Psoas muscle (tissue), 8 donors: ENCODE results near the gene USP14. TPM values are rescaled to one million over a fixed set of nuclear protein-coding genes. Genes with fewer than 3 reads are reported as not detected.

Experiments used
- ATAC-seq, 4 donors: fragments of 200-7000 bp; cut with Tn5 transposase; one replicate each; pipeline ENCODE4 v1.9.1; 2020; ENCODE audit warnings: moderate library complexity in 3 of 4, mild to moderate bottlenecking in 2 of 4
- DNase-seq, 2 donors: peaks; one replicate each; pipeline ENCODE4 v3.0.0-alpha.2; 2020
- H3K27ac ChIP-seq: fragments of 200-600 bp; one replicate; pipeline ENCODE4 v1.8.0; 2022
- H3K27me3 ChIP-seq, 3 donors: fragments of 200-600 bp in 1 of 3; one replicate each; pipeline versions ENCODE4 v1.6.1 to v1.8.0; 2013 to 2022; ENCODE audit warnings: low read length in 2 of 3, mild to moderate bottlenecking in 2 of 3, moderate library complexity in 1 of 3; ENCODE audit not compliant: insufficient read depth in 3 of 3
- H3K36me3 ChIP-seq, 2 donors: fragments of 200-600 bp in 1 of 2; one replicate each; pipeline versions ENCODE4 v1.6.1 to v1.8.0; 2013 to 2022; ENCODE audit warnings: low read depth in 1 of 2, mild to moderate bottlenecking in 1 of 2, moderate library complexity in 1 of 2; ENCODE audit not compliant: insufficient read depth in 1 of 2
- H3K4me1 ChIP-seq: fragments of 200-600 bp; one replicate; pipeline ENCODE4 v1.8.0; 2022
- H3K4me3 ChIP-seq: fragments of 200-600 bp; one replicate; pipeline ENCODE4 v1.8.0; 2022; ENCODE audit warnings: mild to moderate bottlenecking
- H3K9me3 ChIP-seq: fragments of 200-600 bp; one replicate; pipeline ENCODE4 v1.8.0; 2022
- WGBS, 3 donors: extraction: QIAGEN DNeasy Blood & Tissue Kit; methylation state at CpG; one replicate each; pipeline versions ENCODE4 v1.1.6 to v1.1.7; 2013; 5-methylcytosine and 5-hydroxymethylcytosine counted together
- intact Hi-C, 2 donors: fragments of 100-400 bp; cut with DNase I; formaldehyde crosslinking; loops; one replicate each; pipeline versions ENCODE4 v1.11.0 to v1.14.2; 2022
- polyA plus RNA-seq, 3 donors: library from polyadenylated mRNA; stranded (reverse); fragments of 200-250 nt; gene quantifications; one replicate each; pipeline ENCODE4 v1.2.3, GENCODE V29; 2013
- total RNA-seq, 4 donors: library from RNA; stranded (reverse); fragmentation: NEBNext Ultra II Directional in 2 of 4; extraction: Animal tissue kit (Norgen Biotek cat#: 25700) in 2 of 4; gene quantifications; one replicate each; pipeline versions ENCODE4 v1.2.1 to v1.2.4, GENCODE V29; 2021 to 2023
- TF ChIP-seq, protein P1 (sequence below): fragments of 200-600 bp; IDR thresholded peaks from one replicate; pipeline ENCODE4 v1.8.0; 2022; ENCODE audit warnings: antibody characterized with exemption
- donor health status: healthy with polysubstance abuse.
- donor health status: DM: no; HTN: no; CAD: no; lungs with moderate emphysema.
- donor health status: Bipolar disorder and iron deficiency.
- donor health status: healthy.
- donor health status: DM: yes; HTN: yes; CAD: no.
- donor health status: DM: no; HTN: no; CAD: no.
- donor health status: DM: no; HTN: no; CAD: no.
- donor health status: DM: yes; HTN: yes; CAD: no.

Gene USP14
- total and polyA plus RNA-seq, 7 donors = 40.7 to 166 (median 73.5) TPM

DNA sequence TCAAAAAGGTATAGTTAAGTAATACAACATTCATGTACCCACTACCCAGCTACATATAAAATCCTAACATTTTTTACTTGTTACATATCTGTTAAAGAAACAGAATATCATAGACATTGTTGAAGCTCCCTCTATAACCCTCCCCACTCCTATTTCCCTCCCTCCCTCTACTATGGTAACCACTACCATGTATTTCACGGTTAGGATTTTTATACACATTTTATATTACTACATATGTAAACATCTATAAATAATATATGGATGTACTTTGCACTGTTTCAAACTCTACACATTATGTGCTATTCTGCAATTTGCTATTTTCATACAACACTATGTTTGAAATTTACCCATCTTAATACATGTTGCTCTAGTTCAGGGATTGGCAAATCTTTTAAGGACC lies 73.2 kb downstream of the USP14 start:
- TF ChIP-seq, protein P1, sequence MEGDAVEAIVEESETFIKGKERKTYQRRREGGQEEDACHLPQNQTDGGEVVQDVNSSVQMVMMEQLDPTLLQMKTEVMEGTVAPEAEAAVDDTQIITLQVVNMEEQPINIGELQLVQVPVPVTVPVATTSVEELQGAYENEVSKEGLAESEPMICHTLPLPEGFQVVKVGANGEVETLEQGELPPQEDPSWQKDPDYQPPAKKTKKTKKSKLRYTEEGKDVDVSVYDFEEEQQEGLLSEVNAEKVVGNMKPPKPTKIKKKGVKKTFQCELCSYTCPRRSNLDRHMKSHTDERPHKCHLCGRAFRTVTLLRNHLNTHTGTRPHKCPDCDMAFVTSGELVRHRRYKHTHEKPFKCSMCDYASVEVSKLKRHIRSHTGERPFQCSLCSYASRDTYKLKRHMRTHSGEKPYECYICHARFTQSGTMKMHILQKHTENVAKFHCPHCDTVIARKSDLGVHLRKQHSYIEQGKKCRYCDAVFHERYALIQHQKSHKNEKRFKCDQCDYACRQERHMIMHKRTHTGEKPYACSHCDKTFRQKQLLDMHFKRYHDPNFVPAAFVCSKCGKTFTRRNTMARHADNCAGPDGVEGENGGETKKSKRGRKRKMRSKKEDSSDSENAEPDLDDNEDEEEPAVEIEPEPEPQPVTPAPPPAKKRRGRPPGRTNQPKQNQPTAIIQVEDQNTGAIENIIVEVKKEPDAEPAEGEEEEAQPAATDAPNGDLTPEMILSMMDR = no peak
- Histone ChIP-seq H3K4me1 (no peaks in the 10 kb centered on the region), H3K27ac (no peak overlapping the region), H3K4me3 (no peak overlapping the region), H3K27me3 (no peaks in the 10 kb centered on the region), H3K9me3 (no peaks in the 10 kb centered on the region), H3K36me3 (peaks cover 0 to 13% of the 10 kb centered on the region in 2 donors)
- ATAC-seq (no peak), DNase-seq (no peak)
- intact Hi-C loops = no loop called here
- WGBS, 3 donors = 93 to 98% (median 95%) methylated on average over 1 of the region's 1 CpG

DNA sequence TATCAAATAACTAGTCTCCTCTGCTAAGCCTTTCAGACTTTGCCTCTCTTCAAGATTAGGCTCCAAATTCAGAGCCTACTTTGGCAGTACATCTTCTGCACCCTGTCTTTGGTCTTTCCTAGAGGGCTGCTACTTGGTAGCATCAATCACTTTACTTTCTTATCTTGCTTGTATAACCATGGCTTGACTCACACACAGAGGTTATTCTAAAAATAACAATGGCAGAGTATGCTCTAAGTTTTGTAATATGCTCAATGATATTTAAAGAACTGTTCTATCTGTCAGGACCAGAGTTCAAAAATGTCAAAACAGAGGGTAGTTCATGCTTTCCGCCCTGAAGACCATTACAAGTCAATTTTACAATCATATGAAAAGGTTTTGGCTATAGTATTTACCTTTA lies 81.8 kb downstream of the USP14 start:
- intact Hi-C loops = no loop called here
- Histone ChIP-seq H3K9me3 (no peaks in the 10 kb centered on the region), H3K36me3 (peaks cover 3 to 32% of the 10 kb centered on the region in 2 donors), H3K4me1 (peaks cover 4% of the 10 kb centered on the region), H3K27me3 (no peaks in the 10 kb centered on the region), H3K4me3 (no peak overlapping the region), H3K27ac (no peak overlapping the region)
- 97 to 100% (median 97%) methylated on average over 1 of the region's 1 CpG for WGBS, 3 donors
- DNase-seq = no peak
- ATAC-seq = peak; percentile 71 to 96 (median 90)
- TF ChIP-seq, protein P1 = no peak

DNA sequence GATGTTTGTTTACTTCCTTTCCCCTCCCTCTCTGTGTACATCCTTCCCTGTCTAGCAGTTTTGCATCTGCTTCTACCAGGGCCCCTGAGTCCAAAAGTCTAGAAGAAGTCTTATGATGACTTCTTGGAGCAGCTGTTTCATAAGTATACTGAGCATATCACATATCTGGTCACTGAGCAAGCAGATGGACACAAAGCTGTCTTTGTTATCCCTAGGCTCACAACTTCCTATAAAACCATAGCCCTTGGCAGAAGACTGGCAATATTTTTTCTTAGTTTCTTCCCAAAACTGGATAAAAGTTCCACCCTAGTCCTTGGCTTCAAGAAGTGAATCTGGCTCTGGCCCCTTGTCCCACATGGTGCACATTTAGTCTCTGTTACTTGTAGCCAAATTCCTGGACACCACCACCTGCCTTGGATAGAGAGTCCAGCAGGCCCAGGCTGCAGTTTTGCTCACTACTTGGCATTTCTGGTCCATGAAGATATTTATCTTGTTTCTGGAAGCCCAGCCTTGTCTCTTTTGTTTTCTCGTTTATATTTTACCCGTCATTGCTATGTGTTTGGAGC lies 87.0 kb downstream of the USP14 start:
- no peak for ATAC-seq
- intact Hi-C loops = no loop called here
- H3K27ac ChIP-seq = no peak overlapping the region
- H3K4me1 ChIP-seq = peaks cover 3% of the 10 kb centered on the region
- WGBS, 3 donors = 51 to 62% (median 59%) methylated on average over 2 of the region's 2 CpGs
- H3K4me3 ChIP-seq = no peak overlapping the region
- H3K9me3 ChIP-seq = no peaks in the 10 kb centered on the region
- H3K36me3 ChIP-seq = peaks cover 9 to 81% of the 10 kb centered on the region in 2 donors
- TF ChIP-seq, protein P1 = no peak
- no peak for DNase-seq
- H3K27me3 ChIP-seq = no peaks in the 10 kb centered on the region

DNA sequence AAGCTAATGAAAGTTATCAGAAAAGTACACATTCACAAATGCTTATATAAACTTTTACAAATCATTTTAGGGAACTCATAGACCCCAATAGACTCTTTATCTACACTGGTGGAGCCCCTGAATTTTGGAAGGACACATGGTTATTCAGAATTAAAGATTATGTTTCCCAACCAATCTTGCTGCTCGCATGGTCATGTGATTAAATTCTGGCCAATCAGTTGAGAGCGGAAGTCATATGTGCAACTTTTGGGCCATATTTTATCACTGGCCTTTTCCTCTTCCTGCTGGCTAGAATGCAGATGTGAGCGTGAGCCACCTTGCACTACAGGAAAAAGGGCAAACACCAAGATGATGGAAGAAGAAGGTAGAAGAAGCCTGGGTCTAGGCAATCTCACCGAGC lies 89.7 kb downstream of the USP14 start:
- no peaks in the 10 kb centered on the region for H3K27me3 ChIP-seq
- TF ChIP-seq, protein P1 = no peak
- no peaks in the 10 kb centered on the region for H3K4me1 ChIP-seq
- intact Hi-C loops = no loop called here
- H3K27ac ChIP-seq = no peak overlapping the region
- DNase-seq (no peak), ATAC-seq (no peak)
- no peaks in the 10 kb centered on the region for H3K9me3 ChIP-seq
- no peak overlapping the region for H3K4me3 ChIP-seq
- 88 to 95% (median 94%) methylated on average over 4 of the region's 4 CpGs for WGBS, 3 donors
- peaks cover 15 to 100% of the 10 kb centered on the region in 2 donors for H3K36me3 ChIP-seq

DNA sequence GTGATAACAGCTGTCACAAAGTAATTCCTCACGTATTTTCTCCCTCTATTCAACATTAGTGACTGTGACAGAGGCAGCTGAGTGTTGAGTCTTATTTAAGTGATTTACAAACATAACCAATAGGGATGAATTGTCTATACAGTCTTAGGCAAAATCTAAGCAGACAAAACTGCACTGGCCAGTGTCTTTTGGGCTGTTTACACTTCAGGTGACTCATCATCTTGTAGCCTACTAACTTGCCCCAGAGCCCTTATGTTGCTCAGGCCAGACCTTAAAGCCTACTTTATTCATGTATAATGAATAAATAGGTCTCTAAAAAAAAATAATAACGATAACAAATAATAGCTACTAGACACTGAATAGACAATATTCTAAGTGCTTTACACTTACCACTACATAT lies 92.3 kb downstream of the USP14 start:
- Histone ChIP-seq H3K36me3 (peaks cover 12 to 100% of the 10 kb centered on the region in 2 donors), H3K27ac (no peak overlapping the region), H3K4me3 (no peak overlapping the region), H3K4me1 (no peaks in the 10 kb centered on the region), H3K27me3 (no peaks in the 10 kb centered on the region), H3K9me3 (no peaks in the 10 kb centered on the region)
- TF ChIP-seq, protein P1 = no peak
- WGBS, 3 donors = 88 to 94% (median 91%) methylated on average over 2 of the region's 2 CpGs
- ATAC-seq = no peak
- DNase-seq = no peak
- intact Hi-C loops = loop anchor here in 1 of 2 donors (5.0 kb wide), 1 partner anchor 33 kb away; no protein-coding TSS in a partner anchor
